ENCODE results near the gene SLF2. TPM values are rescaled to one million over a fixed set of nuclear protein-coding genes. Genes with fewer than 3 reads are reported as not detected.
A peak's percentile ranks its signal among the peaks of the same experiment; 100 is the strongest.
"Not testable (repeated sequence)": the region's sequence is repeated elsewhere in the genome, so short reads cannot be mapped to it uniquely, and the experiment has no call there.

Gene SLF2
- total RNA-seq, 4 donors from 2014 or later = 34.1 to 47.9 (median 40.4) TPM

DNA sequence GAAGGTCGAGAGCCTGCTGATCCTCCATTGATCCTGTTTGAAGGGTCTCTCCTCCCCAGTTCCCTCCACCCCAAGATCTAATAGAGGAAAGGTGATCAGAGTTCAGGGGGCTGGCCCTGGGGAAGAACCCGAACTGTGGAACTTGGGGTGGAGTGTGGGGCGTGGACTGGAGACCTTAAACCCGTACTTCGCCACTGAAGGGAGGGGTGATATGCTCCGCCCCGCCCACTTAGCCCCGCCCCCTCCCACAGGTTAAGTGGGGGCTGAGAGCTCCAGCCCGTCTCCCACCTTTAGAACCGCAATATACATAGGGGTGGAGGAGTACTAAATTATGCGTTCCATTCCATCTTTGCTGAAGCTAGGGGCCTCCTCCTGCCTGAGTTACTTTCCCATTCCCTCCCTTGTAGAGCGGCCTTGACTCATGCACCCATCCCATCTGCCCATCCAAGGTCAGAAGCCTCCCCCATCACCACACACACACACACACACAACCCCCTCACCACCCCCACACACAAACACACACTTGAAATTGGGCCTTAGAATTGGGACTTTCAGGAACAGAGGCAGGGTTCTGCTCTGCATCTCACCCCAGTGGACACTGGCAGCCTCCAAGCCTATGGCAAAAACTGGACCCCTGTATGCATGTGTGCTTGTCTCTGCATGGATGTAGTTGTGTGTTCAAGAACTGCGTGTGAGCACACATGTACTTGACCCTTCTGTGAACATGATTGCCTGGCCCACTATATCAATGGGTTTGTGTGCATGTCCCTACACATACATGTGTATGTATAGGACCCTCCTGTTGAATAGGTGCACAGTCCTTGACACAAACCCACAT lies 57.5 kb downstream of the SLF2 start:
- Histone ChIP-seq H3K4me3 (replicated peaks in 1 of 3) (peak overlapping the region; percentile 42 to 75 (median 72)), H3K27ac (peak overlapping the region in 1 of 3 donors; percentile 28), H3K36me3 (no peaks in the 10 kb centered on the region), H3K4me1 (peaks cover 11 to 17% of the 10 kb centered on the region in 2 donors), H3K27me3 (no peaks in the 10 kb centered on the region), H3K9me3 (no peaks in the 10 kb centered on the region)
- WGBS, 2 donors = 48 to 55% methylated on average over 11 to 13 of the region's 13 CpGs
- TF ChIP-seq POLR2A (IDR thresholded peaks at IDR 0.05) = no peak
- TF ChIP-seq, protein P1, sequence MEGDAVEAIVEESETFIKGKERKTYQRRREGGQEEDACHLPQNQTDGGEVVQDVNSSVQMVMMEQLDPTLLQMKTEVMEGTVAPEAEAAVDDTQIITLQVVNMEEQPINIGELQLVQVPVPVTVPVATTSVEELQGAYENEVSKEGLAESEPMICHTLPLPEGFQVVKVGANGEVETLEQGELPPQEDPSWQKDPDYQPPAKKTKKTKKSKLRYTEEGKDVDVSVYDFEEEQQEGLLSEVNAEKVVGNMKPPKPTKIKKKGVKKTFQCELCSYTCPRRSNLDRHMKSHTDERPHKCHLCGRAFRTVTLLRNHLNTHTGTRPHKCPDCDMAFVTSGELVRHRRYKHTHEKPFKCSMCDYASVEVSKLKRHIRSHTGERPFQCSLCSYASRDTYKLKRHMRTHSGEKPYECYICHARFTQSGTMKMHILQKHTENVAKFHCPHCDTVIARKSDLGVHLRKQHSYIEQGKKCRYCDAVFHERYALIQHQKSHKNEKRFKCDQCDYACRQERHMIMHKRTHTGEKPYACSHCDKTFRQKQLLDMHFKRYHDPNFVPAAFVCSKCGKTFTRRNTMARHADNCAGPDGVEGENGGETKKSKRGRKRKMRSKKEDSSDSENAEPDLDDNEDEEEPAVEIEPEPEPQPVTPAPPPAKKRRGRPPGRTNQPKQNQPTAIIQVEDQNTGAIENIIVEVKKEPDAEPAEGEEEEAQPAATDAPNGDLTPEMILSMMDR (IDR thresholded peaks at IDR 0.05) = no peak
- intact Hi-C loops (cut with DNase I) = no loop called here
- peak; percentile 35 to 45 for DNase-seq

DNA sequence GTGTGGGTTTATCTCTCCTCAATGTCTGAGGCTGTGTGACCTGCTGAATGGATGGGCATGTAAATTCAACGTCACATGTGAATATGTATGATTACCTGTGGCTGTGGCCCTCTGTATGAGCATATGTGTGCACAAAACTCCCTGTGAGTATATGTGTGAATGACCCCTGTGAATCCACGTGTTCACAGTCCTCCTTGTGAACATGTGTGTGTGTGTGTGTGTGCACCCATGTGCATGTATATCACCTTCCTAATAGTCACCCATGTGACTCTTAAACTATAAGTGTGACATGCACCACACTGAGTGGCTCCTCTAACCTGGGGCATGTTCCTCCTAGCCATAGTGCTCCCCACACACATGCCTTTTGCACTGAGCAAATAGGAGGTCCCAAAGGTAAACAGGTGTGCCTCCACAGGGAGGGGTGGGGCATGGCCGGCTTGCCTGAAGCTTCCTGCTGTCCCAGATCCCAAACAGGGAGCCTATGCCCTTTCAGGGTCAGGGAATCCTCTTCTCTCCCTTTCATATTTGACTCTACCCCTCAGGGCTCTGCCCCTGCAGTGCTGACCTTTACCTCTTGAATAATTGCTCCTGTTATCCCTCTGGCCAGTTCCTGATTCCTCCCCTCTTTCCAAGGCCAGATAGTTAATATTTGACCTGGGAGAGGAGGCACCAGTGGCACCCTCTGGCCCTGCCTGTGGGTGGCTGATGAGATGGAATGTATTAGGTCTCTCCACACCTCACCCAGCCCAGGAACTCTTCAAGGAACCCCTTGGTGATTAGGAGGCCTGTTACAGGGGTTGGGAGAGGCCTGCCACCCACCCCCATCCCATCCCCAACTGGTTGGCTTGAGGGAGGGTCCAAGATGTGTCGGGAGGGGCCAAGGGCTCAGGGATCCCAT lies 58.4 kb downstream of the SLF2 start:
- Histone ChIP-seq H3K9me3 (no peaks in the 10 kb centered on the region), H3K27ac (no peak overlapping the region), H3K36me3 (no peaks in the 10 kb centered on the region), H3K4me1 (peaks cover 11 to 17% of the 10 kb centered on the region in 2 donors), H3K27me3 (no peaks in the 10 kb centered on the region), H3K4me3 (replicated peaks in 1 of 3) (no peak overlapping the region)
- WGBS, 2 donors = 57 to 67% methylated on average over 3 to 4 of the region's 4 CpGs
- no peak for DNase-seq
- intact Hi-C loops (cut with DNase I) = no loop called here
- TF ChIP-seq POLR2A (IDR thresholded peaks at IDR 0.05) = no peak

DNA sequence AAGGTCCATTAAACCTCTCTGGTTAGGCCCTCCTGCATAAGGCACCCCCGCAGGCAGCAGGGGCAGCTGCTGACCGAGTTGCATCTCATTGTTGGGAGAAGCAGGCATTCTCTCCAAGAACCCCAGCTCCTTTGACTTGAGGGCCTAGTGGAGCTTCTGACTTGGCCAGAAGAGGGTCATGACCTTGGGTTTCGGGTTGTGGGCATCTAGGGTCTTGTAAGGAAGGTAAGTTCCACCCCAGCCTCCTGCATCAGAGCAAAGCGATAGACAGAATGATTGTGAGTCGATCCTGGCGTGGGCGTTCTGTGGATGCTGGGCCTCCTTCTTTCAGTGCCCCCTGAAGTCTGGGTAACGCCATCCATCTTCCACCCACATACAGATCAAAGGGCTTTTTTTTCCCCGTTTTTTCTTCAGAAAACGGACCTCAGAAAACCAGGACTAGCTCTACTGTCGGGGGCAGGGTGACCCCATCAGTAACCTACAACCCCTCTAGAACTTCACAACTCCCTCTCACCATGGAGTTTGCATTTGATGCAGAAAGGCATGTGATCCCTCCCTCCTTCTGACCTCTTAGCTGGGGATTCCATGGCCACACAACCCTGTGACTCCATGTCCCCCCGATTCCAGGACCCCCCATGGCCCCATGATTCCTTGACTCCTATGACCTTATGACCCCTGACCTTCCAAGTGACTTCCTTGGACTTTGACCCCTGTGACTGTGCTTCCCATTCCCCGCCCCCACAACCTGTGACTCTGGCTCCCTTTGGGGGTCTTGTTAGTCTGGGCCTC lies 59.5 kb downstream of the SLF2 start:
- no peak for DNase-seq
- 77 to 79% methylated on average over 13 of the region's 13 CpGs for WGBS, 2 donors
- Histone ChIP-seq H3K4me1 (peaks cover 11 to 17% of the 10 kb centered on the region in 2 donors), H3K9me3 (no peaks in the 10 kb centered on the region), H3K27ac (no peak overlapping the region), H3K4me3 (replicated peaks in 1 of 3) (no peak overlapping the region), H3K36me3 (no peaks in the 10 kb centered on the region), H3K27me3 (no peaks in the 10 kb centered on the region)
- no peak for TF ChIP-seq POLR2A (IDR thresholded peaks at IDR 0.05)
- TF ChIP-seq, protein P1 (IDR thresholded peaks at IDR 0.05) = no peak
- intact Hi-C loops (cut with DNase I) = no loop called here

DNA sequence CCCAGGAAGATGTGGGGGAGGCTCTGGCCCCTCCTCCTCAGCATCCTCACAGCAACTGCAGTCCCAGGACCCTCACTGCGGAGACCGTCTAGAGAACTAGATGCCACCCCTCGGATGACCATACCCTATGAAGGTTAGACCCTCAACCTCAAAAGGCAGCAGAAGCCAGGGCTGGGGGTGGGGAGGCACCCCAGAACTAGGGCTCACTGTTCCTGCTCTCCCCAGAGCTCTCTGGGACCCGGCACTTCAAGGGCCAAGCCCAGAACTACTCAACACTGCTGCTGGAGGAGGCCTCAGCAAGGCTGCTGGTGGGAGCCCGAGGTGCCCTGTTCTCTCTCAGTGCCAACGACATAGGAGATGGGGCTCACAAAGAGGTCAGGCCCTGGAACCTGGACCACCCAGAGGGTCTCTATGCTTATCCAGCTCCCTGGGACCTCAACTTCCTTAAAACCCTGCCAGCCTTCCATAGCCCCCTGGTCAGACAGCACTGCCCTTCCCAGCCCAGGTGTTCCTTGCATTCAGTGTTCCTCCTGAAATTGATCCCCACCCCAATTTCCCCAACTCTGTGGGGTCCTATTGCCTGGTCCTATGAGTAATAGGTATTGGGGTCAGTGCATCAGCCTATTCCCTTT lies 60.3 kb downstream of the SLF2 start:
- intact Hi-C loops (cut with DNase I) = no loop called here
- Histone ChIP-seq H3K36me3 (no peaks in the 10 kb centered on the region), H3K27ac (no peak overlapping the region), H3K27me3 (no peaks in the 10 kb centered on the region), H3K4me3 (replicated peaks in 1 of 3) (no peak overlapping the region), H3K4me1 (peaks cover 11 to 17% of the 10 kb centered on the region in 2 donors), H3K9me3 (no peaks in the 10 kb centered on the region)
- TF ChIP-seq, protein P1 (IDR thresholded peaks at IDR 0.05) = no peak
- no peak for TF ChIP-seq POLR2A (IDR thresholded peaks at IDR 0.05)
- no peak for DNase-seq
- WGBS, 2 donors = 85 to 89% methylated on average over 3 to 6 of the region's 6 CpGs

DNA sequence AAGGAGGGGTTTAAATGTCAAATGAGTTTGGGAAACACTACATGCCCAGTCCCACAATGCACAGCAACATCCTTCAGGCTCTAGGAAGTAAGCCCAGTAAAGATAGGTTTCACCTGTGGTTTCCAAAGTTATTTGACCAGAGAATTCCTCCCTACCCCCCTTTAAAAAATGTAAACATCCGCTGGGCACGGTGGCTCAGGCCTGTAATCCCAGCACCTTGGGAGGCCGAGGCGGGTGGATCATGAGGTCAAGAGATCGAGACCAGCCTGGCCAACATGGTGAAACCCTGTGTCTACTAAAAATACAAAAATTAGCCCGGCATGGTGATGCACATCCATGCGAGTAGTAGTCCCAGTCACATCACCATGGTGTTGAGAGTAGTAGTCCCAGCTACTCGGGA lies 62.6 kb downstream of the SLF2 start:
- H3K36me3 ChIP-seq; H3K4me3 ChIP-seq (replicated peaks in 1 of 3); intact Hi-C loops (cut with DNase I); H3K27me3 ChIP-seq; H3K9me3 ChIP-seq; DNase-seq; H3K27ac ChIP-seq; H3K4me1 ChIP-seq: not testable (repeated sequence)
- WGBS, 2 donors = 89 to 91% methylated on average over 8 of the region's 8 CpGs
